B cell (primary cell): Measurements from ENCODE around the gene CDC25C. TPM values are rescaled to one million over a fixed set of nuclear protein-coding genes. Genes with fewer than 3 reads are reported as not detected.
A peak's percentile ranks its signal among the peaks of the same experiment; 100 is the strongest.

ENCODE experiments used
- ATAC-seq: fragments of 200-7000 bp; cut with Tn5 transposase; one replicate; pipeline ENCODE4 v1.10.0; 2021; ENCODE audit warnings: low read depth, mild to moderate bottlenecking, moderate number of reproducible peaks, moderate library complexity
- CTCF ChIA-PET: fragments of 350-600 bp; sonication (Branson Sonifier 250); formaldehyde crosslinking; loops from one replicate; lab custom pipeline; 2021; ENCODE audit warnings: antibody characterized with exemption, inconsistent platforms; lab: Charles Lee
- POLR2A ChIA-PET: fragments of 350-600 bp; sonication (Branson Sonifier 250); formaldehyde crosslinking; loops from one replicate; lab custom pipeline; 2021; ENCODE audit warnings: antibody characterized with exemption; lab: Charles Lee
- DNase-seq: peaks from one replicate; pipeline ENCODE4 v3.0.0; 2013
- H2AFZ ChIP-seq: 2 replicates; pipeline ENCODE4 v1.6.1; 2012; ENCODE audit warnings: mild to moderate bottlenecking, low read depth, low read length; ENCODE audit not compliant: insufficient read depth, poor library complexity, severe bottlenecking
- H3K27ac ChIP-seq, 2 donors: 1 replicate in 1 of 2; 2 replicates in 1 of 2; pipeline ENCODE4 v1.5.1; 2012 to 2013; ENCODE audit warnings: low read length in 2 of 2, mild to moderate bottlenecking in 2 of 2, moderate library complexity in 1 of 2
- H3K27me3 ChIP-seq, 4 experiments: fragments of 200-600 bp in 1 of 4; sonication (generic) in 1 of 4; replicated peaks in 1 of 4; 1 replicate in 2 of 4; 2 replicates in 2 of 4; pipeline versions ENCODE4 v1.6.1 to v1.7.0; 2013 to 2016; ENCODE audit warnings: low read length in 3 of 4, mild to moderate bottlenecking in 2 of 4, mixed read lengths in 1 of 4, moderate library complexity in 1 of 4; ENCODE audit not compliant: insufficient read depth in 4 of 4, control insufficient read depth in 3 of 4; ENCODE audit errors: control extremely low read depth in 1 of 4
- H3K36me3 ChIP-seq, 2 experiments: replicated peaks in 1 of 2; 1 replicate in 1 of 2; 2 replicates in 1 of 2; pipeline versions ENCODE4 v1.6.1 to v1.7.1; 2013; ENCODE audit warnings: low read length in 1 of 2; ENCODE audit not compliant: insufficient read depth in 2 of 2, control insufficient read depth in 1 of 2; ENCODE audit errors: control extremely low read depth in 1 of 2, extremely low read depth in 1 of 2
- H3K4me1 ChIP-seq, 2 donors: fragments of 200-600 bp in 1 of 2; sonication (generic) in 1 of 2; 1 replicate in 1 of 2; 2 replicates in 1 of 2; pipeline versions ENCODE4 v1.5.1 to v1.6.1; 2013 to 2017; ENCODE audit warnings: low read length in 2 of 2; ENCODE audit not compliant: control insufficient read depth in 2 of 2, insufficient read depth in 2 of 2
- H3K4me2 ChIP-seq: replicated peaks from 2 replicates; pipeline ENCODE3; 2012; ENCODE audit warnings: mild to moderate bottlenecking, low read depth, low read length; ENCODE audit not compliant: poor library complexity, severe bottlenecking
- H3K4me3 ChIP-seq, 5 experiments: fragments of 200-600 bp in 1 of 5; sonication (generic) in 1 of 5; 1 replicate in 3 of 5; 2 replicates in 2 of 5; pipeline versions ENCODE4 v1.5.1 to v1.7.0; 2011 to 2016; ENCODE audit warnings: low read length in 4 of 5, mild to moderate bottlenecking in 4 of 5, low read depth in 2 of 5, control low read depth in 1 of 5, moderate library complexity in 1 of 5; ENCODE audit not compliant: insufficient read depth in 1 of 5; ENCODE audit errors: control extremely low read depth in 1 of 5, extremely low read depth in 1 of 5
- H3K79me2 ChIP-seq: fragments of 200-600 bp; sonication (generic); one replicate; pipeline ENCODE4 v1.6.0; 2016; ENCODE audit warnings: low read length; ENCODE audit not compliant: control insufficient read depth, insufficient read depth
- H3K9ac ChIP-seq: fragments of 200-600 bp; sonication (generic); 2 replicates; pipeline ENCODE4 v1.6.1; 2017; ENCODE audit warnings: mild to moderate bottlenecking, low read length, moderate library complexity
- H3K9me3 ChIP-seq, 3 donors: one replicate each; pipeline versions ENCODE4 v1.6.1 to v1.7.1; 2013; ENCODE audit warnings: low read length in 2 of 3; ENCODE audit not compliant: control insufficient read depth in 2 of 3, insufficient read depth in 1 of 3; ENCODE audit errors: control extremely low read depth in 1 of 3
- H4K20me1 ChIP-seq: 2 replicates; pipeline ENCODE4 v1.6.0; 2012; ENCODE audit warnings: mild to moderate bottlenecking, low read length; ENCODE audit not compliant: insufficient read depth, control insufficient read depth, poor library complexity, severe bottlenecking
- H3K27ac Mint-ChIP-seq: one replicate; pipeline ENCODE4 v1.8.0; 2021; ENCODE audit warnings: mixed read lengths
- H3K27me3 Mint-ChIP-seq: one replicate; pipeline ENCODE4 v1.8.0; 2021; ENCODE audit warnings: mixed read lengths
- H3K4me1 Mint-ChIP-seq: one replicate; pipeline ENCODE4 v1.8.0; 2021; ENCODE audit warnings: mixed read lengths
- H3K4me3 Mint-ChIP-seq: one replicate; pipeline ENCODE4 v1.8.0; 2021; ENCODE audit warnings: mixed read lengths
- H3K9me3 Mint-ChIP-seq: one replicate; pipeline ENCODE4 v1.8.0; 2022; ENCODE audit warnings: mixed read lengths; ENCODE audit not compliant: insufficient read depth
- CTCF ChIP-seq: fragments of 200-600 bp; IDR thresholded peaks from one replicate; pipeline ENCODE4 v1.8.0; 2022; ENCODE audit warnings: antibody characterized with exemption, mild to moderate bottlenecking
- EZH2 ChIP-seq: IDR thresholded peaks from 2 replicates; pipeline ENCODE4 v1.6.1; 2012; ENCODE audit warnings: borderline replicate concordance, low read depth, mild to moderate bottlenecking, moderate library complexity, low read length; ENCODE audit not compliant: insufficient read depth, poor library complexity, severe bottlenecking
- WGBS: methylation state at CpG from one replicate; pipeline ENCODE4 v1.1.5; 2013; ENCODE audit warnings: missing lambda C conversion rate; ENCODE audit not compliant: insufficient coverage; 5-methylcytosine and 5-hydroxymethylcytosine counted together
- intact Hi-C: fragments of 100-400 bp; cut with micrococcal nuclease; formaldehyde crosslinking; loops from one replicate; pipeline ENCODE4 v1.10.0; 2022
- polyA plus RNA-seq: library from polyadenylated mRNA; depleted of rRNA; stranded (reverse); fragments of >200 nt; gene quantifications from 2 replicates; pipeline ENCODE4 v1.2.3, GENCODE V29; 2012
- total RNA-seq, 2 donors: library from RNA; stranded (reverse); fragments of 120-200 nt in 1 of 2; gene quantifications; 1 replicate in 1 of 2; 2 replicates in 1 of 2; pipeline versions ENCODE4 v1.2.3 to v1.2.4, GENCODE V29; 2013 to 2022

CDC25C gene
- total and polyA plus RNA-seq, 2 donors (not counting 1 experiment from before 2014, with no cell fraction given) = 0.03 TPM; not detected in 1

- no peak overlapping the region for H3K4me2 ChIP-seq
- H3K4me1 Mint-ChIP-seq = peaks cover 31% of the 10 kb centered on the region
- peaks cover 0 to 4% (median 0%) of the 10 kb centered on the region in 3 donors for H3K9me3 ChIP-seq
- H3K27ac ChIP-seq = peak overlapping the region in 1 of 2 donors; percentile 51
- ChIA-PET CTCF (interaction anchor here (0.5 kb wide), 1 partner anchor 618 kb away, joined by 9 read pairs; no protein-coding TSS in a partner anchor), POLR2A (no interaction called here)
- no CpG with 5 or more reads among the region's 1 CpG for WGBS
- no peaks in the 10 kb centered on the region for H3K27me3 Mint-ChIP-seq
- peaks cover 68% of the 10 kb centered on the region for H4K20me1 ChIP-seq
- peak overlapping the region; percentile 30 for H3K4me3 Mint-ChIP-seq
- peaks cover 91% of the 10 kb centered on the region for H3K79me2 ChIP-seq
- no peaks in the 10 kb centered on the region for H3K36me3 ChIP-seq
- no peak overlapping the region for H2AFZ ChIP-seq
- no peak overlapping the region for H3K9ac ChIP-seq
- H3K27ac Mint-ChIP-seq = no peak overlapping the region
- no peak for ATAC-seq
- intact Hi-C loops = no loop called here
- H3K27me3 ChIP-seq = no peaks in the 10 kb centered on the region
- peaks cover 4 to 8% of the 10 kb centered on the region in 2 donors for H3K4me1 ChIP-seq
- H3K9me3 Mint-ChIP-seq = no peaks in the 10 kb centered on the region
- no peak for DNase-seq
- no peak overlapping the region for H3K4me3 ChIP-seq
- no peak for TF ChIP-seq CTCF
Measured at GRCh38 chr5:138360941-138361452, 29.4 kb upstream of the CDC25C start.

- Mint-ChIP-seq H3K27ac (no peak overlapping the region), H3K27me3 (no peaks in the 10 kb centered on the region), H3K4me3 (no peak overlapping the region), H3K9me3 (no peaks in the 10 kb centered on the region), H3K4me1 (peaks cover 41% of the 10 kb centered on the region)
- H3K36me3 ChIP-seq = no peaks in the 10 kb centered on the region
- H3K4me2 ChIP-seq = no peak overlapping the region
- no peak overlapping the region for H3K4me3 ChIP-seq
- H3K27me3 ChIP-seq = no peaks in the 10 kb centered on the region
- ATAC-seq (no peak), DNase-seq (no peak)
- intact Hi-C loops = loop anchor here (10.0 kb wide), 2 partner anchors 75 to 915 kb away; partner anchors contain the start of gene REEP2
- CTCF ChIA-PET = no interaction called here
- no peak overlapping the region for H3K9ac ChIP-seq
- no peak overlapping the region for H3K27ac ChIP-seq
- no peak for TF ChIP-seq CTCF
- TF ChIP-seq EZH2 = no peak
- H2AFZ ChIP-seq = no peak overlapping the region
- peaks cover 67% of the 10 kb centered on the region for H4K20me1 ChIP-seq
- H3K4me1 ChIP-seq = peaks cover 14 to 22% of the 10 kb centered on the region in 2 donors
- H3K79me2 ChIP-seq = peaks cover 91% of the 10 kb centered on the region
- POLR2A ChIA-PET = interaction anchor here (0.6 kb wide), 1 partner anchor 74 kb away, joined by 7 read pairs; no protein-coding TSS in a partner anchor
- H3K9me3 ChIP-seq = peaks cover 0 to 4% (median 0%) of the 10 kb centered on the region in 3 donors
- no CpG with 5 or more reads among the region's 3 CpGs for WGBS
Measured at GRCh38 chr5:138359621-138360020, 28.0 kb upstream of the CDC25C start.
